Femur (tissue), 1 donor: ENCODE measurements around the gene RNF181.
A peak's percentile ranks its signal among the peaks of the same experiment; 100 is the strongest.
"Not testable (repeated sequence)": the region's sequence is repeated elsewhere in the genome, so short reads cannot be mapped to it uniquely, and the experiment has no call there.

Experiments
- DNase-seq: peaks from one replicate; pipeline ENCODE4 v3.0.0-alpha.2; 2017

Gene RNF181

DNA sequence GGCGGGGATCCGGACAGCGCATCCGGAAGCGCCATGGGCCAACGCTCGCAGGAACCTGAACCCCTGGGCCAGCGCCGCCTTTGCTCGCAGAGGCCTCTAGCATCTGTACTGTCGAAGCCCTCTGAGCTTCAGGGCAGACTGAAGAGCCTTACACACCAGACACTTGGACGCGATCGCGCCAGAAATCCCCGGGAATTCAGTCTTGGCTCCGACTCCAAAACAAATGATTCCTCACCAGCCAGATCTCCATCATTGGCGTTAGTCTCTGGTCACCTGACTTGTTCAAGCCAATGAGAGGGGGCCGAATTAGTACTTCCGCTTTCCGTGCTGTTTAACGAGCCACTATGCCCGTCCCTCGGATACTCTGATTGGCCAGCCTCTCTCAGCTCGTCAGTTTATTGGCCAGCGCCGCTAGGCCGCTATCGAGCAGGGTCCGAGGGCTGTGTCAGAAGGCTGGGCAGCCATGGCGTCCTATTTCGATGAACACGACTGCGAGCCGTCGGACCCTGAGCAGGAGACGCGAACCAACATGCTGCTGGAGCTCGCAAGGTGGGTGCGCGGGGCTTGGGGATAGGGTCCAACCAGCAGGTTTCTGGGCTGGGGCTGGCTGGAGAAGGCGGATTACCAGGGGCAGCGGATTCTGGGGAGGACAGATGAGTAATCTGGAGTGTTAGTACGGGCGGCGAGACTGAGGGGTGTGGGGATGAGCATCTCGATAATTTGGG, at the start of gene RNF181:
Gene RNF181, plus strand, starts transcription at position 445 of the 725 bp plus-strand sequence. Its CDS starts 19 bp downstream, at position 464.
- peak; percentile 98 for DNase-seq

DNA sequence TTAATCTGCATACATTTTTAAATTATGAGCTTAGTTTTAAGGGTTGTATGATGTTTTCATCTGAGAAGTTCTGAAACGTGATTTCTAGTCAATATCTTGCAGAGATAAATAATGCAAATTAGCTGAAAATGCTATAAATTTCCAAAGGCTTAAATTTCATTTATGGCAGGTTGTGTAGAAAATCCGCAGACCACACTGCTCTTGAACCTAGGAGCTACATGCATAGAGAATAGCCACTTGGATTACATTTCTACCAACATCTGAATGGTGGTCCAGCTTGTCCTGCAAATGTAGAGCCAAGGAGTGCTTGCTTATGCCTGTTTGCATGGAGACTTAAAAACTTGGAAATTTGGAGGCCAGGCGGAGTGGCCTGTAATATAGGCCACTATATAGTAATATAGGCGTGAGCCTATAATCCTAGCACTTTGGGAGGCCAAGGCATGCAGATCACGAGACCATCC, 49.7 kb upstream of the RNF181 start:
- DNase-seq = no peak

- DNase-seq = no peak
Measured at GRCh38 chr2:85547089-85547858, 48.3 kb upstream of the RNF181 start.

- DNase-seq = no peak
Measured at GRCh38 chr2:85547859-85548607, 47.5 kb upstream of the RNF181 start.

GRCh38 chr2:85548608-85548900, 47.0 kb upstream of the RNF181 start:
- DNase-seq = no peak

DNA sequence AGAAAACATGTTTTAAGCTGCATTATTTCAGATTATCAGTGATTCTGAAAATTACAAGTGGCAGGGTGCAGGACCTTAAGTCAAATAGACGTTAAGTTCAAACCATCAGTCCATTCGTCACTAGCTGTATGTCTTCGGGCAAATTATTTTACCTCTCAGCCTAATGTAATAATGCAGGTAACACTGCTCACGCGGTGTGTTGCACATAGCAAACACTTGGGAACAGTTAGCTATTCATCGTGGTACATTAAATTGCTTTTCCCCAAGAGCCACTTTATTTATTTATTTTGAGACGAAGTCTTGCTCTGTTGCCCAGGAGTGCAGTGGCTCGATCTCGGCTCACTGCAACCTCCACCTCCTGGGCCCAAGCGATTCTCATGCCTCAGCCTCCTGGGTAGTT, 46.5 kb upstream of the RNF181 start:
- DNase-seq = no peak

GRCh38 chr2:85549826-85550225, 45.7 kb upstream of the RNF181 start:
- no peak for DNase-seq

DNA sequence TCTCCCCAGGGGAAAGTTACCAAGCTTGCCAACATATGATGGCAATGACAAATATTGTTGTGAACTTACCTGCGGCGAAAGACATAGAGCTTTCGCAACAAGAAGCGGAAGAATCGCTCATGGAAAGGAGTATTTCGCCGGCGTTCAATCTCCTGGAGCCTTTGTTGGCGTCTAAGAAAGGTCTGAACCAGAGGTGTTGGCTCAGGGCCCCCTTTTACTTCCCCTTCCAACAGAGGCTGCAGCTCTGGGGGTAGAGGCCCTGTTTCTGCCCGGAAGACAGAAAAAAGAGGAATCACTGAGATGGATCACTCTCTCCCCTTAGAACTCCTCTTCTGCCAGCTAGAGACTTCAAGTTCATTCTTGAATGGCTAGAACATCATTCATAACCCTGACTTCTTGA, 45.1 kb upstream of the RNF181 start:
- DNase-seq = no peak

- peak; percentile 89 for DNase-seq
Measured at GRCh38 chr2:85551698-85552678, 43.6 kb upstream of the RNF181 start.

DNA sequence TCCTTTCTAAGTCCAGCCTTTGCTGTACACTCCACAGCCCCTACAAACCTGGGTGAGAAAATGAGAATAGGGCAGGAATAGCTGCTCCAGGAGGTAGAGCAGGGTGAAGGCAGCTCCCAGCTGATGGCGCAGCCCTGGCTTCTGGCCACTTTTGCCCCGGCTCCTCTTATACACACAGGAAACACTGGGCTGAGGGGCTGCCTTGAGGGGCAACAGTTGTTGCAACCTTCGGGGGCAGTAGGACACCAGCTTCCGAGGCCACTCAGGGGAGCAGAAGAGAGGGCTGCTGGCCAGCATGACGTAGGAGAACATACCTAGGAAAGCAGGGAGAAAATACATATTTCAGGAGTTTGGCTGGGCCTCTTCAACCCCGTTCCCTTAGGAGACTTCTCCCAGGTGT, 42.4 kb upstream of the RNF181 start:
- no peak for DNase-seq

GRCh38 chr2:85554980-85555612, 40.4 kb upstream of the RNF181 start:
- no peak for DNase-seq

- DNase-seq = no peak
Measured at GRCh38 chr2:85557130-85557529, 38.4 kb upstream of the RNF181 start.

- DNase-seq = no peak
Measured at GRCh38 chr2:85558160-85558559, 37.4 kb upstream of the RNF181 start.

DNA sequence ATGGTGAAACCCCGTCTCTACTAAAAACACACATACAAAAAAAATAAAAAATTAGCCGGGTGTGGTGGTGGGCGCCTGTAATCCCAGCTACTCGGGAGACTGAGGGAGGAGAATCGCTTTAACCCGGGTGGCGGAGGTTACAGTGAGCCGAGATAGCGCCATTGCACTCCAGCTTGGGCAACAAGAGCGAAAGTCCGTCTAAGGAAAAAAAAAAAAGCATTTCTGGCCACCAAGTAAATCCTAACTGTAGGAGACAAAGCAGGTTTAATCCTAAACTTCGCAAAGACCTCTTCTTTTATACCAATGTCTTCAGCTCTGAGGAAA, 35.2 kb upstream of the RNF181 start:
- not testable (repeated sequence) for DNase-seq

GRCh38 chr2:85560812-85561279, 34.7 kb upstream of the RNF181 start:
- DNase-seq = no peak

- DNase-seq = peak; percentile 97
Measured at GRCh38 chr2:85561280-85562212, 34.0 kb upstream of the RNF181 start, which contains the start of gene GGCX. Gene GGCX (minus strand): TSS chr2:85561493. CDS start chr2:85561428, 65 bp downstream.

DNA sequence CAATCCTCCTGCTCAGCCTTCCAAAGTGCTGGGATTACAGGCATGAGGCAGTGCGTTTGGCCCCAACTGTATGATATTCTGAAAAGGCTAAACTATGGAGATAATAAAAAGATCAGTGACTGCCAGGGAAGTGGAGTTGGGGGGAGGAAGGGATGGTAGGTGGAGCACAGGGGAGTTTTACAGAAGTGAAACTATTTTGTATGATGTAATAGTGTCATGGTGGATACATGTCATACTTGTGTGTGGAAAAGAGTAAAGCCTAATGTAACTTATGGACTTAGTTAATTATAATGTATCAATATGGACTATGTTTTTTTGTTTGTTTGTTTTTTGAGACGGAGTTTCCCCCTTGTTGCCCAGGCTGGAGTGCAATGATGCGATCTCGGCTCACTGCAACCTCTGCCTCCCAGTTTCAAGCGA, 31.4 kb upstream of the RNF181 start:
- DNase-seq = no peak

- DNase-seq = no peak
Measured at GRCh38 chr2:85566265-85566664, 29.3 kb upstream of the RNF181 start.

- DNase-seq = no peak
Measured at GRCh38 chr2:85575739-85576138, 19.8 kb upstream of the RNF181 start.

GRCh38 chr2:85577063-85577385, 18.5 kb upstream of the RNF181 start:
- no peak for DNase-seq
